B cell (primary cell): ENCODE measurements around the gene CAMKK2. TPM values are rescaled to one million over a fixed set of nuclear protein-coding genes. Genes with fewer than 3 reads are reported as not detected.
A peak's percentile ranks its signal among the peaks of the same experiment; 100 is the strongest.

Source experiments
- ATAC-seq: fragments of 200-7000 bp; cut with Tn5 transposase; one replicate; pipeline ENCODE4 v1.10.0; 2021; ENCODE audit warnings: low read depth, mild to moderate bottlenecking, moderate number of reproducible peaks, moderate library complexity
- CTCF ChIA-PET: fragments of 350-600 bp; sonication (Branson Sonifier 250); formaldehyde crosslinking; loops from one replicate; lab custom pipeline; 2021; ENCODE audit warnings: antibody characterized with exemption, inconsistent platforms; lab: Charles Lee
- POLR2A ChIA-PET: fragments of 350-600 bp; sonication (Branson Sonifier 250); formaldehyde crosslinking; loops from one replicate; lab custom pipeline; 2021; ENCODE audit warnings: antibody characterized with exemption; lab: Charles Lee
- DNase-seq: peaks from one replicate; pipeline ENCODE4 v3.0.0; 2013
- H2AFZ ChIP-seq: 2 replicates; pipeline ENCODE4 v1.6.1; 2012; ENCODE audit warnings: mild to moderate bottlenecking, low read depth, low read length; ENCODE audit not compliant: insufficient read depth, poor library complexity, severe bottlenecking
- H3K27ac ChIP-seq, 2 donors: 1 replicate in 1 of 2; 2 replicates in 1 of 2; pipeline ENCODE4 v1.5.1; 2012 to 2013; ENCODE audit warnings: low read length in 2 of 2, mild to moderate bottlenecking in 2 of 2, moderate library complexity in 1 of 2
- H3K27me3 ChIP-seq, 4 experiments: fragments of 200-600 bp in 1 of 4; sonication (generic) in 1 of 4; replicated peaks in 1 of 4; 1 replicate in 2 of 4; 2 replicates in 2 of 4; pipeline versions ENCODE4 v1.6.1 to v1.7.0; 2013 to 2016; ENCODE audit warnings: low read length in 3 of 4, mild to moderate bottlenecking in 2 of 4, mixed read lengths in 1 of 4, moderate library complexity in 1 of 4; ENCODE audit not compliant: insufficient read depth in 4 of 4, control insufficient read depth in 3 of 4; ENCODE audit errors: control extremely low read depth in 1 of 4
- H3K36me3 ChIP-seq, 2 experiments: replicated peaks in 1 of 2; 1 replicate in 1 of 2; 2 replicates in 1 of 2; pipeline versions ENCODE4 v1.6.1 to v1.7.1; 2013; ENCODE audit warnings: low read length in 1 of 2; ENCODE audit not compliant: insufficient read depth in 2 of 2, control insufficient read depth in 1 of 2; ENCODE audit errors: control extremely low read depth in 1 of 2, extremely low read depth in 1 of 2
- H3K4me1 ChIP-seq, 2 donors: fragments of 200-600 bp in 1 of 2; sonication (generic) in 1 of 2; 1 replicate in 1 of 2; 2 replicates in 1 of 2; pipeline versions ENCODE4 v1.5.1 to v1.6.1; 2013 to 2017; ENCODE audit warnings: low read length in 2 of 2; ENCODE audit not compliant: control insufficient read depth in 2 of 2, insufficient read depth in 2 of 2
- H3K4me2 ChIP-seq: replicated peaks from 2 replicates; pipeline ENCODE3; 2012; ENCODE audit warnings: mild to moderate bottlenecking, low read depth, low read length; ENCODE audit not compliant: poor library complexity, severe bottlenecking
- H3K4me3 ChIP-seq, 5 experiments: fragments of 200-600 bp in 1 of 5; sonication (generic) in 1 of 5; 1 replicate in 3 of 5; 2 replicates in 2 of 5; pipeline versions ENCODE4 v1.5.1 to v1.7.0; 2011 to 2016; ENCODE audit warnings: low read length in 4 of 5, mild to moderate bottlenecking in 4 of 5, low read depth in 2 of 5, control low read depth in 1 of 5, moderate library complexity in 1 of 5; ENCODE audit not compliant: insufficient read depth in 1 of 5; ENCODE audit errors: control extremely low read depth in 1 of 5, extremely low read depth in 1 of 5
- H3K79me2 ChIP-seq: fragments of 200-600 bp; sonication (generic); one replicate; pipeline ENCODE4 v1.6.0; 2016; ENCODE audit warnings: low read length; ENCODE audit not compliant: control insufficient read depth, insufficient read depth
- H3K9ac ChIP-seq: fragments of 200-600 bp; sonication (generic); 2 replicates; pipeline ENCODE4 v1.6.1; 2017; ENCODE audit warnings: mild to moderate bottlenecking, low read length, moderate library complexity
- H3K9me3 ChIP-seq, 3 donors: one replicate each; pipeline versions ENCODE4 v1.6.1 to v1.7.1; 2013; ENCODE audit warnings: low read length in 2 of 3; ENCODE audit not compliant: control insufficient read depth in 2 of 3, insufficient read depth in 1 of 3; ENCODE audit errors: control extremely low read depth in 1 of 3
- H4K20me1 ChIP-seq: 2 replicates; pipeline ENCODE4 v1.6.0; 2012; ENCODE audit warnings: mild to moderate bottlenecking, low read length; ENCODE audit not compliant: insufficient read depth, control insufficient read depth, poor library complexity, severe bottlenecking
- H3K27ac Mint-ChIP-seq: one replicate; pipeline ENCODE4 v1.8.0; 2021; ENCODE audit warnings: mixed read lengths
- H3K27me3 Mint-ChIP-seq: one replicate; pipeline ENCODE4 v1.8.0; 2021; ENCODE audit warnings: mixed read lengths
- H3K4me1 Mint-ChIP-seq: one replicate; pipeline ENCODE4 v1.8.0; 2021; ENCODE audit warnings: mixed read lengths
- H3K4me3 Mint-ChIP-seq: one replicate; pipeline ENCODE4 v1.8.0; 2021; ENCODE audit warnings: mixed read lengths
- H3K9me3 Mint-ChIP-seq: one replicate; pipeline ENCODE4 v1.8.0; 2022; ENCODE audit warnings: mixed read lengths; ENCODE audit not compliant: insufficient read depth
- EZH2 ChIP-seq: IDR thresholded peaks from 2 replicates; pipeline ENCODE4 v1.6.1; 2012; ENCODE audit warnings: borderline replicate concordance, low read depth, mild to moderate bottlenecking, moderate library complexity, low read length; ENCODE audit not compliant: insufficient read depth, poor library complexity, severe bottlenecking
- WGBS: methylation state at CpG from one replicate; pipeline ENCODE4 v1.1.5; 2013; ENCODE audit warnings: missing lambda C conversion rate; ENCODE audit not compliant: insufficient coverage; 5-methylcytosine and 5-hydroxymethylcytosine counted together
- intact Hi-C: fragments of 100-400 bp; cut with micrococcal nuclease; formaldehyde crosslinking; loops from one replicate; pipeline ENCODE4 v1.10.0; 2022
- polyA plus RNA-seq: library from polyadenylated mRNA; depleted of rRNA; stranded (reverse); fragments of >200 nt; gene quantifications from 2 replicates; pipeline ENCODE4 v1.2.3, GENCODE V29; 2012
- total RNA-seq, 2 donors: library from RNA; stranded (reverse); fragments of 120-200 nt in 1 of 2; gene quantifications; 1 replicate in 1 of 2; 2 replicates in 1 of 2; pipeline versions ENCODE4 v1.2.3 to v1.2.4, GENCODE V29; 2013 to 2022
- TF ChIP-seq, protein P1 (sequence below): fragments of 200-600 bp; IDR thresholded peaks from one replicate; pipeline ENCODE4 v1.8.0; 2022; ENCODE audit warnings: antibody characterized with exemption, mild to moderate bottlenecking

The CAMKK2 gene
- total and polyA plus RNA-seq, 2 donors (not counting 1 experiment from before 2014, with no cell fraction given): 9.7 to 17.1 TPM

DNA sequence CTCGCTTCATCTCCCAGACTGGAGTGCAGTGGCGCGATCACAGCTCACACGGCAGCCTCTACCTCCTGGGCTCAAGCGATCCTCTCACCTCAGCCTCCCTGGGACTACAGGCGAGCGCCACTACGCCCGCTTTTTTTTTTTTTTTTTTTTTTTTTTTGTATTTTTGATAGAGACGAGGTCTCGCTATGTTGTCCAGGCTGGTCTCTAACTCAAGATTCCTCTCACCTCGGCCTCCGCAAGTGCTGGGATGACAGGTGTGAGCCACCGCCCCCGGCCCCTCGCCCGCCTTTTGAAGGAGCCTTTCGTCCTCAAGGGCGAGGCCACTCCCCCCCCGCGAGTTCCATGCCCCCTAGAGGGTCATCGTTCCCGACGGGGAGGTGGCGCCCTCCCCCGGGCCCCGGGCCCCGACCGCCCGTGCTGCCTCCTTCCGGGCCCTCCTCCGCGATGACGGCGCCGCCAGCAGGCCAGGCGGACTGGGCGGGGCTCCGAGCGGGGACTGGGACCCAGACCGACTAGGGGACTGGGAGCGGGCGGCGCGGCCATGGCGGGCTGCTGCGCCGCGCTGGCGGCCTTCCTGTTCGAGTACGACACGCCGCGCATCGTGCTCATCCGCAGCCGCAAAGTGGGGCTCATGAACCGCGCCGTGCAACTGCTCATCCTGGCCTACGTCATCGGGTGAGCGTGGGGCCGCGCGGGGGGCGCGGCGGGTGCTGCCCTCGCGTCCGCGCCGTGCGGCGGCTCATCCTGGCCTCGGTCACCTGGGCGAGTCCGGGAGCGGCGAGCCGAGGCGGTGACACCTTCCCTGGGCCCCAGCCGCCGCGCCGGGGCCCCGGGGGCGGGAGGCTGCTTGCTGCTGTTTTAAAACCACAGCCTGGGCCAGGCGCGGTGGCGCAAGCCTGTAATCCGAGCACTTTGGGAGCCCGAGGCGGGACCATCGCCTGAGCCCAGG, 86.6 kb downstream of the CAMKK2 start, which contains the start of gene P2RX4:
P2RX4 (plus strand) TSS at position 506 of the 949 bp plus-strand sequence; CDS start at position 542, 36 bp downstream.
- Histone ChIP-seq H3K4me1 (peaks cover 4 to 13% of the 10 kb centered on the region in 2 donors), H3K9ac (peak within 1 kb of the TSS; percentile 89), H3K9me3 (peaks cover 0 to 3% (median 0%) of the 10 kb centered on the region in 3 donors), H3K4me3 (peak within 1 kb of the TSS in 4 of 5 experiments; percentile 70 to 85 (median 76)), H3K36me3 (no peaks in the 10 kb centered on the region), H2AFZ (peak within 1 kb of the TSS; percentile 86), H3K79me2 (peaks cover 10% of the 10 kb centered on the region), H3K4me2 (peak within 1 kb of the TSS; percentile 85), H4K20me1 (no peaks in the 10 kb centered on the region), H3K27ac (peak within 1 kb of the TSS; percentile 72 to 89), H3K27me3 (no peaks in the 10 kb centered on the region)
- POLR2A ChIA-PET: interaction anchor here (0.9 kb wide), 1 partner anchor 81 kb away, joined by 4 read pairs; no protein-coding TSS in a partner anchor
- H3K4me3 Mint-ChIP-seq: peak within 1 kb of the TSS; percentile 88
- TF ChIP-seq, protein P1, sequence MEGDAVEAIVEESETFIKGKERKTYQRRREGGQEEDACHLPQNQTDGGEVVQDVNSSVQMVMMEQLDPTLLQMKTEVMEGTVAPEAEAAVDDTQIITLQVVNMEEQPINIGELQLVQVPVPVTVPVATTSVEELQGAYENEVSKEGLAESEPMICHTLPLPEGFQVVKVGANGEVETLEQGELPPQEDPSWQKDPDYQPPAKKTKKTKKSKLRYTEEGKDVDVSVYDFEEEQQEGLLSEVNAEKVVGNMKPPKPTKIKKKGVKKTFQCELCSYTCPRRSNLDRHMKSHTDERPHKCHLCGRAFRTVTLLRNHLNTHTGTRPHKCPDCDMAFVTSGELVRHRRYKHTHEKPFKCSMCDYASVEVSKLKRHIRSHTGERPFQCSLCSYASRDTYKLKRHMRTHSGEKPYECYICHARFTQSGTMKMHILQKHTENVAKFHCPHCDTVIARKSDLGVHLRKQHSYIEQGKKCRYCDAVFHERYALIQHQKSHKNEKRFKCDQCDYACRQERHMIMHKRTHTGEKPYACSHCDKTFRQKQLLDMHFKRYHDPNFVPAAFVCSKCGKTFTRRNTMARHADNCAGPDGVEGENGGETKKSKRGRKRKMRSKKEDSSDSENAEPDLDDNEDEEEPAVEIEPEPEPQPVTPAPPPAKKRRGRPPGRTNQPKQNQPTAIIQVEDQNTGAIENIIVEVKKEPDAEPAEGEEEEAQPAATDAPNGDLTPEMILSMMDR: peak; percentile 36
- no peak for TF ChIP-seq EZH2
- peak within 1 kb of the TSS; percentile 88 for H3K27ac Mint-ChIP-seq
- CTCF ChIA-PET: interaction anchor here (1.1 kb wide), 1 partner anchor 86 kb away, joined by 3 read pairs; no protein-coding TSS in a partner anchor
- peak; percentile 90 for ATAC-seq
- H3K9me3 Mint-ChIP-seq: no peaks in the 10 kb centered on the region
- intact Hi-C loops: loop anchor here (1.0 to 2.0 kb wide), 3 partner anchors 30 to 99 kb away; no protein-coding TSS in a partner anchor
- H3K27me3 Mint-ChIP-seq: no peaks in the 10 kb centered on the region
- 1% methylated on average over 88 of the region's 97 CpGs for WGBS
- DNase-seq: peak; percentile 94
- H3K4me1 Mint-ChIP-seq: peaks cover 14% of the 10 kb centered on the region
